HG03060 (cell line): ENCODE results near the gene PKN1.

Source experiments
- ATAC-seq: cut with Tn5 transposase; IDR thresholded peaks from one replicate; pipeline ENCODE4 v1.9.1; 2021; ENCODE audit warnings: low read depth, moderate number of reproducible peaks; ENCODE audit not compliant: unreplicated experiment

PKN1 gene

GRCh38 chr19:14507704-14508542 is 74.8 kb downstream of the PKN1 start:
- no peak for ATAC-seq

GRCh38 chr19:14510311-14511228 is 77.5 kb downstream of the PKN1 start:
- no peak for ATAC-seq

DNA sequence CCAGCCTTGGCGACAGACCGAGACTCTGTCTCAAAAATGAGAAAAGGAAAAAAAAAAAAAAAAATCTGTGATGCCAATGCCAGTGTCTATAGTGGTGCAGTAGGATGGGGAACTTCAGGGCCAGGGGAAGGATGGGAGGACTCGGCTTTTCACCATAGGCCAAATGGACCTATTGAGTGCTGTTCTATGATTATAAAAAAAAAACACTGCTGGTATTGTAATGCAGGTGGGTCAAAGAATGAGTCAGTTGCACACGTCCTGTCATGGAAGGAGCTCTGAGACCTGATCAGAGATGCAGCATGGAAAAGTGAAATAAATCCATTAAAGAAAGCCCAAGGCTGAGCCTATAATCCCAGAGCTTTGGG is 78.1 kb downstream of the PKN1 start:
- no peak for ATAC-seq

DNA sequence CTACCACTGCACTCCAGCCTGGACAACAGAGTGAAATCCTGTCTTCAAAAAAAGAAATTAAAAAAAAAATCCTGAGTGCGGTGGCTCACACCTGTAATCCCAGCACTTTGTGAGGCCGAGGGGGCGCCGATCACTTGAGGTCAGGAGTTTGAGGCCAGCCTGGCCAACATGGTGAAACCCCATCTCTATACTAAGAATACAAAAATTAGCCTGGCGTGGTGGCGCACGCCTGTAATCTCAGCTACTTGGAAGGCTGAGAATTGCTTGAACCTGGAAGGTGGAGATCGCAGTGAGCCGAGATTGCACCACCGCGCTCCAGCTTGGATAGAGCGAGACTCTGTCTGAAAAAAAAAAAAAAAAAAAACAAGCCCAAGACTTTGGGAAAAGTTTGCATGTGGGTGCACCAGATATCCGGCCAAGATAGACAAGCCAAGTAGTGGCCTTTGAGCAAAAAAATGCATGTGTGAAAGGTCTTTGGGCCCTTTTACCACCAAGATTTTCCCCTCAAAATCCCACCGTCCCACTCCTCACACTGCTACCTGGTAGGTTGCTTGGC is 79.4 kb downstream of the PKN1 start:
- ATAC-seq, result no peak

DNA sequence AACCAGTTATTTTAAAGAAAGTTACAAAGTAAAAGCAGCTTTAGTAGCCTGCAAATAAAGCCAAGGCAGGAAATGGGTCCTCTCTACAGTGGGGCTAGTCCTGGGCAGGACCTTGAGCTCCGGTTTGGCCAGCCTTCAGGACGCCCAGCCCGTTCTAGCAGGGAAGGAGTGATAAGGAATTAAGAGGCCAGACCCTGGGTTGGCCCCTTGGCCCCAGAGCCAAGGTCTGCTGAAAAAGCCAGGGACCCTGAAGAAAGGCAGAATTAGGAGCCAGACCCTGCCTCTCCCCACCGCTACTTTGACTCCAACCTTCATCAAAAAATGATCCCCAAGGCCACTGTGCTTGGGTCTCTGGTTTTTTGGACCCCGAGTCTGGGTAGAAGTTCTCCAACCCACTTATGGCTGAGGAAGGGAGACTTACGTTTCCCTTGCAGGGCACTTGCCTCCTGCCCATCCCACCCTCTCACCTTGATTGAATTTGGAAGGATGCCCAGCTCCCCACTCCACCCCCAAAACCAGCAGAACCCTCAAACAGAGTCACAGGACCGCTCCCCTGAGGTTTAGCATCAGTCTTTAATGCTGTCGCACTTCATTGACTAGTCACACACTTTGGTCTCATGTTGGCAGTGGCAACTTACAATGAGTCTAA is 81.2 kb downstream of the PKN1 start:
- ATAC-seq, result no peak

GRCh38 chr19:14515501-14516047 is 82.5 kb downstream of the PKN1 start:
- no peak for ATAC-seq

GRCh38 chr19:14516048-14516534 is 83.0 kb downstream of the PKN1 start:
- no peak for ATAC-seq

GRCh38 chr19:14516746-14517438 is 83.8 kb downstream of the PKN1 start:
- ATAC-seq, result no peak

DNA sequence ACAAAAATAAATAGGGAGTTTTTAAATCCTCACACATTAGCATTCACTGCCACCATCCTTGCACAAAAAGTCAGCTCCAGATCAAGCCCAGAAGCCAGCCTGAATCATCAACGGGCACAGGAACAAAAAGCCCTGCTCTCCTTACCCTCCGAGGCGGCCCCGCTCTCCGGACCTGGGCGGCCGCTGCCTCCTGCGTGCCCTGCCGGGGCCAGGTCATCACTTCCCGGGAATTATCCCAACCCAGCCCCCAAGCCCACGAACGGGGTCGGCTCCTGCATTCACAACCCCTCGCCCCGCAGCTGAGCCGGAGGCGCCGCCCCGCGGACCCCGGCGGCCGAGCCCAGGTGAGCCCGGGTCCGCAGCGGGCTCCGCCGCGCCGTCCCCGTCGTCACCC is 84.3 kb downstream of the PKN1 start:
- no peak for ATAC-seq

DNA sequence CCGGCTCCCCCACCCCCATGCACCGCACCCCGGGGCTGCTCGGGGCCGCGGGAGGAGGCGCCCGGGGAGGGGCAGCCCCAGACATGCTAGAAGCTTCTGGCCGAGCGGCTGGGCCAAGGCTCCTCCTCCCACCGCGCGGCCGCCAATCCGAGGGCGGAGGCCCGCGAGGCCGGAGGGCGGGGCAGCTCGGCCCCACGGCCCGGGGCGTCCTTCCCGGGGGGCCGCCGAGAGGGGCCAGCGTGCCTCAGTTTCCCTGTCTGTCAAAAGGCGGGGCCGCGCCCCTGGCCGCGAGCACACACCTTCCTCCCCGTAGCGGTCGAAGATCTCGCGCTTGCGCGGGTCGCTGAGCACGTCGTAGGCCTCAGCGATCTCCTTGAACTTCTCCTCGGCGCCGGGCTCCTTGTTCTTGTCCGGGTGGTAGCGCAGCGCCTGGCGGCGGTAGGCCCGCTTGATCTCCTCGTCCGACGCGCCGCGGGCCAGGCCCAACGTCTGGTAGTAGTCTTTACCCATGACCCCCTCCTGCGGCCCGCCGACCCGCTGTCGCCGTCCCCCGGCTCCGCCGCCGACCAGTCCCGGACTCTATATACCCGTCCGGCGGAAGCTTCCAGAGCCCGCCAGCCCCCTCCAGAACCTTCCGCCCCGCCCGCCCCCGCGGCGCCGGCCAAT is 84.9 kb downstream of the PKN1 start, which contains the start of gene DNAJB1:
DNAJB1 (minus strand) TSS at position 558 of the 666 bp plus-strand sequence; CDS start at position 510, 48 bp downstream.
- peak; percentile 33 for ATAC-seq

- ATAC-seq, result no peak
These were observed 86.2 kb downstream of the PKN1 start for GRCh38 chr19:14519245-14519859.

GRCh38 chr19:14519860-14520407 is 86.8 kb downstream of the PKN1 start:
- ATAC-seq, result no peak

GRCh38 chr19:14520543-14520942 is 87.4 kb downstream of the PKN1 start:
- ATAC-seq, result no peak
